ENCODE results near the gene ZNF385B.

GRCh38 chr2:179671043-179671981 is 190.1 kb downstream of the ZNF385B start:
- TF ChIP-seq, protein P1, sequence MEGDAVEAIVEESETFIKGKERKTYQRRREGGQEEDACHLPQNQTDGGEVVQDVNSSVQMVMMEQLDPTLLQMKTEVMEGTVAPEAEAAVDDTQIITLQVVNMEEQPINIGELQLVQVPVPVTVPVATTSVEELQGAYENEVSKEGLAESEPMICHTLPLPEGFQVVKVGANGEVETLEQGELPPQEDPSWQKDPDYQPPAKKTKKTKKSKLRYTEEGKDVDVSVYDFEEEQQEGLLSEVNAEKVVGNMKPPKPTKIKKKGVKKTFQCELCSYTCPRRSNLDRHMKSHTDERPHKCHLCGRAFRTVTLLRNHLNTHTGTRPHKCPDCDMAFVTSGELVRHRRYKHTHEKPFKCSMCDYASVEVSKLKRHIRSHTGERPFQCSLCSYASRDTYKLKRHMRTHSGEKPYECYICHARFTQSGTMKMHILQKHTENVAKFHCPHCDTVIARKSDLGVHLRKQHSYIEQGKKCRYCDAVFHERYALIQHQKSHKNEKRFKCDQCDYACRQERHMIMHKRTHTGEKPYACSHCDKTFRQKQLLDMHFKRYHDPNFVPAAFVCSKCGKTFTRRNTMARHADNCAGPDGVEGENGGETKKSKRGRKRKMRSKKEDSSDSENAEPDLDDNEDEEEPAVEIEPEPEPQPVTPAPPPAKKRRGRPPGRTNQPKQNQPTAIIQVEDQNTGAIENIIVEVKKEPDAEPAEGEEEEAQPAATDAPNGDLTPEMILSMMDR (IDR thresholded peaks at IDR 0.05; ENCODE audit: low read depth, low read length) = no peak
- TF ChIP-seq POLR2A (IDR thresholded peaks at IDR 0.05; ENCODE audit: extremely low read depth, insufficient read length) = no peak
- TF ChIP-seq MAX (IDR thresholded peaks at IDR 0.05; ENCODE audit: low read depth, low read length) = no peak

All from NB4 (cell line).